NCI-H146 treated with DMSO at 0.1 percent for 48 hours (cell line): Measurements from ENCODE around the gene EPHX1.
"Not testable (repeated sequence)": the region's sequence is repeated elsewhere in the genome, so short reads cannot be mapped to it uniquely, and the experiment has no call there.

ENCODE experiments used
- DNase-seq: peaks from one replicate; lab custom pipeline; 2025; ENCODE audit not compliant: unreplicated experiment; lab: John Stamatoyannopoulos, UW

EPHX1 gene

GRCh38 chr1:225777058-225777582, 32.8 kb upstream of the EPHX1 start:
- DNase-seq: peak; percentile 68

GRCh38 chr1:225777583-225778336, 32.2 kb upstream of the EPHX1 start, which contains the start of gene SRP9:
SRP9 (plus strand) TSS chr1:225777826; CDS start chr1:225777941, 115 bp downstream.
- peak; percentile 93 for DNase-seq

GRCh38 chr1:225778337-225778669, 31.6 kb upstream of the EPHX1 start:
- no peak for DNase-seq

- not testable (repeated sequence) for DNase-seq
Observed at GRCh38 chr1:225779165-225779564, 30.8 kb upstream of the EPHX1 start.

GRCh38 chr1:225780134-225780533, 29.8 kb upstream of the EPHX1 start:
- no peak for DNase-seq

DNA sequence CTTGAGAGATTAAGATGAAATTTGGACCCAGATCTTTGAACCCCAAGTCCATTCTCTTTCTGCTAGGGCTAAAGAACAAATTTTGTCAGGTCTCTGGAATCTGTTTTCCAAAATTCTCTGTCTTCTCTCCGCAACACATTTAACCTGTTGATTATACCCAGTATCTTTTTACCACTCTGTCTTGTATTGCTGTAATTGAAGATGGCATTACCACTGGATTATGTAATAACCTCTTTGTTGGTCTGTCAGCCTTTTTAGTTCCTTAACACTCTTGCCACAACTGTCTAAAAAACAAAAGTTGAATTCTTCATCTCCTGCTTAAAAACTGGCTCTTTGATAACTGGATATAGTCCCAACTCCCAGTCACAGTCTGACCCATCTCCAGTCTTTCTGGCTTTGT, 29.3 kb upstream of the EPHX1 start:
- DNase-seq: no peak

DNA sequence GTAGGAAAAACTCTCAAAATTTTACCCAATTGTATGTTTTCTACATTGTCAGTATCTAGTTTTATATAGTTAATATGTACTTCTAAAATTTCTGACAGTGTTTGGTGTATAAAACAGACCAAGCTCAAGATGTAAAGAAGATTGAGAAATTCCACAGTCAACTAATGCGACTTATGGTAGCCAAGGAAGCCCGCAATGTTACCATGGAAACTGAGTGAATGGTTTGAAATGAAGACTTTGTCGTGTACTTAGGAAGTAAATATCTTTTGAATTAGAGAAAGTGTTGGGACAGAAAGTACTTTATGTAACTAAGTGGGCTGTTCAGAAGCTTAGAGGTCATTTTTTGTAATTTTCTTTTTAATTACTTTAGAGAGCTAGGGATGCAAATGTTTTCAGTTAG, 20.8 kb upstream of the EPHX1 start:
- not testable (repeated sequence) for DNase-seq

- DNase-seq: no peak
Observed at GRCh38 chr1:225794954-225795353, 15.0 kb upstream of the EPHX1 start.

DNA sequence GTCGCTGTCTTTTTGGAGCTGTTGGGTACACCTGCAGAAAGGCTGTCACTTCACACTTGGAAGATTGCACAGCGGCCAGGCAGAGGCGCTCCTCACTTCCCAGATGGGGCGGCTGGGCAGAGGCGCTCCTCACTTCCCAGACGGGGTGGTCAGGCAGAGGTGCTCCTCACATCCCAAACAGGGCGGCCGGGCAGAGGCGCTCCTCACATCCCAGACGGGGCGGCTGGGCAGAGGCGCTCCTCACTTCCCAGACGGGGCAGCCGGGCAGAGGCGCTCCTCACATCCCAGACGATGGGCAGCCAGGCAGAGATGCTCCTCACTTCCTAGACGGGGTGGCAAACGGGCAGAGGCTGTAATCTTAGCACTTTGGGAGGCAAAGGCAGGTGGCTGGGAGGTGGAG, 13.8 kb upstream of the EPHX1 start:
- DNase-seq: not testable (repeated sequence)

DNA sequence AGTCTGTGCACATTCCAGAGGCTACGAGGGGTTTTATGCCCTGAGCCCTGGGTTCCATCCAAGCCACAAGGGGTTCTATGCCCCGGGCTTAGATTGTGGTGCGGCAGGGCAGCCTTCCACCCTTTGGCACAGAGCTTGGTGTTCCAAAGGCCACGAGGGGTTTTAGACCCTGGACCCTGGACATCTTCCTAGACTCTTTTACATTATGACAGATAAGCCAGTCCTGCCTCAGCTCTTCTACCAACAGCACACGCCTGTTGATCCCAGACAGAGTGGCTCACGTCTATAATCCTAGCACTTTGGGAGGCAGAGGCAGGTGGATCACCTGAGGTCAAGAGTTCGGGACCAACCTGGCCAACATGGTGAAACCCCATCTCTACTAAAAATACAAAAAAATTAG, 8.8 kb upstream of the EPHX1 start:
- DNase-seq: not testable (repeated sequence)

DNA sequence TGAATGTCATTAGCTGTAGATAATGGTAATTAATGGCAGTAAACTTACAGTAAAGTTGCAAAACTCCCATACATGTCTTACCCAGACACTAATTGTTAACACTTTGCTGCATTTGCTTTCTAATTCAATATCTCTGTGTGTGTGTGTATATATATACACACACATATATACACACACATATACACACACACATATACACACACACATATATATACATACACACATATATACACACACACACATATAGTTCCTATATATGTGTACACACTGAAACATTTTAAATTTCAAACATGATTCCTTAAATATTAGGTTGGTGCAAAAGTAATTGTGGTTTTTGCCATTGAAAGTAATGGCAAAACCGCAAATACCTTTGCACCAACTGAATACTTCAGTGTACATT, 3.7 kb upstream of the EPHX1 start:
- DNase-seq: no peak

- not testable (repeated sequence) for DNase-seq
Observed at GRCh38 chr1:225806736-225807135, 3.2 kb upstream of the EPHX1 start.

DNA sequence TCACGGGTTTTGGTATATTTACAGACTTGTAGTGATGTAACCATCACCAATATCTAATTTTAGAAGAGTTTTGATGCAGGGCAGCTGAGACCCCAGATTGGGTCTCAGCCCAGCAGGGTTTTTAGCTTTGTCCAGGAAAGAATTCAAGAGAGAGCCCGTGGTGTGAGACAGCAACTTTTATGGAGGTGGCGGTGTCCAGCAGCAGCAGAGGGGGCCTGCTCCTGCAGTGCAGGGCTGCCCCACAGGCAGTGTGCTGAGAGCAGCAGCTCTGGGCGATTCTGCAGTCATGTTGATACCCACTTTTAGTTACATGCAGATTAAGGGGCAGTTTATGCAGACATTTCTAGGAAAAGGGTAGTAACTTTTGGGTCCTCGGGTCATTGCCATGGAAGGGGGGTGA, 1.8 kb upstream of the EPHX1 start:
- DNase-seq: no peak

GRCh38 chr1:225810579-225811538, 935 bp downstream of the EPHX1 start:
- not testable (repeated sequence) for DNase-seq

DNA sequence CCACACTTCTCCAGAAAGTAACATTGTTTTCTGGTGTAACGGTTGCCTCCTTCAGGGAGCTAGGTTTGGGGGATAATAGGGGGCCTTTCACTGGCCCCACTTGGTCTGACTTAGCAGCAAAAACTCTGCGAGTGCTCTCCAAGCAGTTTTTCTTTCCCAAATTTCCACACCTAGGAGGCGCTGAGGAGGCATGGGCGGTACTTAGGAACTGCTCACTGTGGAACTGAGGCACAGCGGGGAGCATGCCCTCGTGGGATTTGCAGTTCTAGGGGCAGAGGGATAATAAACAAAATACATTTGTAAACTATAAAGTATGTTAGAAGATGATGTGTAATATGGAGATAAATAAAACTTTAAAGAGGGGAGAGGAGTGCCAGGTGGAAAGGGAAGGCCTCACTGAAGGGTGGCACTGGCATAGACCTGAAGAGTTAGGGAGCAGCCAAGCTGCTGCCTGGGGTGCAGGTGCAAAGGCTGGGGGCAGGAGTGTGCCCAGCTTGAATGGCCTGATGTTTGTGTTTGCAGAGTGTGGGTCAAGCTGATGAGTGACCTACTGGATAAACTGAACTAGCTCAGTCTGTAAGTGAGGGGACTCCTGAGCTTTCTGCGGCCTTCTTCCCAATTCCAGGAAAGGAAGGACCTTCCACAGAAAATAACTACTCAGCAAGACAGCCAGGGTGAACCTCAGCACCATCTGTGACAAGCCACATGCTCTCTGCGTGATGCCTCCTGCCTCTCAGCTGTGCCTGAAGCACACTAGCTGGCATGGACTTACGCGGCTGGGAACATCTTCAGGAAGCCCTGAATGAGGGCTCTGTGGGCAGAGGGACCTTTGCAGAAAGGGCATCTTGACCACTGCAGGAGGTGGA, 1.9 kb downstream of the EPHX1 start:
- DNase-seq: no peak

- no peak for DNase-seq
Observed at GRCh38 chr1:225812488-225813213, 2.7 kb downstream of the EPHX1 start.

GRCh38 chr1:225813214-225813964, 3.5 kb downstream of the EPHX1 start:
- DNase-seq: peak; percentile 71

GRCh38 chr1:225814381-225814780, 4.5 kb downstream of the EPHX1 start:
- DNase-seq: no peak

DNA sequence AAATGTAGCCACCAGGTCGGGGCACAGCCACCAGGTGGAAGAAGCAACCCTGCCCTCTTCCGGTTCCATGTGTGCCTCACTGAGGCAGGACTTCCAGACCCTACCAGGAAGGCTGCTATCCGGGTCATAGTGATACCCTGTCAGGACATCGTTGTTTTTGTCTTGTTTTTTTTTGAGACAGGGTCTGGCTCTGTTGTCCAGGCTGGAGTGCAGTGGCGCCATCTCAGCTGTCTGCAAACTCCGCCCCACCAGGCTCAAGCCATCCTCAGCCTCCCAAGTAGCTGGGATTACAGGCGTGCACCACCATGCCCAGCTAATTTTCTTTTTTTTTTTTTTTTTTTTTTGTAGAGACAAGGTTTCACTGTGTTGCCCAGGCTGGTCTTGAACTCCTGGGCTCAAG, 5.2 kb downstream of the EPHX1 start:
- DNase-seq: not testable (repeated sequence)
